GM19468 (cell line): ENCODE measurements around the gene TBX19.

ENCODE experiments used
- ATAC-seq: cut with Tn5 transposase; IDR thresholded peaks from one replicate; pipeline ENCODE4 v1.9.1; 2021; ENCODE audit warnings: mild to moderate bottlenecking, moderate library complexity, moderate number of reproducible peaks; ENCODE audit not compliant: unreplicated experiment; ENCODE audit errors: extremely low read depth

Gene TBX19

GRCh38 chr1:168317309-168317708, 36.6 kb downstream of the TBX19 start:
- no peak for ATAC-seq

- no peak for ATAC-seq
Measured at GRCh38 chr1:168319691-168320090, 39.0 kb downstream of the TBX19 start.

GRCh38 chr1:168320149-168320548, 39.5 kb downstream of the TBX19 start:
- no peak for ATAC-seq

GRCh38 chr1:168320800-168321450, 40.2 kb downstream of the TBX19 start:
- no peak for ATAC-seq

- no peak for ATAC-seq
Measured at GRCh38 chr1:168321945-168322344, 41.3 kb downstream of the TBX19 start.

- ATAC-seq: no peak
Measured at GRCh38 chr1:168324745-168325425, 44.2 kb downstream of the TBX19 start.

- no peak for ATAC-seq
Measured at GRCh38 chr1:168328731-168329364, 48.2 kb downstream of the TBX19 start.

- ATAC-seq: no peak
Measured at GRCh38 chr1:168330285-168330684, 49.6 kb downstream of the TBX19 start.

- no peak for ATAC-seq
Measured at GRCh38 chr1:168331569-168331968, 50.9 kb downstream of the TBX19 start.

- ATAC-seq: no peak
Measured at GRCh38 chr1:168333562-168334276, 53.0 kb downstream of the TBX19 start.

GRCh38 chr1:168335500-168335899, 54.8 kb downstream of the TBX19 start:
- no peak for ATAC-seq

- ATAC-seq: no peak
Measured at GRCh38 chr1:168338589-168339503, 58.2 kb downstream of the TBX19 start.

- ATAC-seq: no peak
Measured at GRCh38 chr1:168340781-168341482, 60.3 kb downstream of the TBX19 start.

- ATAC-seq: no peak
Measured at GRCh38 chr1:168341483-168341975, 60.9 kb downstream of the TBX19 start.

GRCh38 chr1:168342572-168343280, 62.0 kb downstream of the TBX19 start:
- peak; percentile 44 for ATAC-seq

GRCh38 chr1:168343566-168343965, 62.9 kb downstream of the TBX19 start:
- no peak for ATAC-seq

- no peak for ATAC-seq
Measured at GRCh38 chr1:168344517-168344916, 63.8 kb downstream of the TBX19 start.

GRCh38 chr1:168345939-168346338, 65.3 kb downstream of the TBX19 start:
- no peak for ATAC-seq
